Measurements from ENCODE around the gene KRTAP10-3. TPM values are rescaled to one million over a fixed set of nuclear protein-coding genes. Genes with fewer than 3 reads are reported as not detected.

KRTAP10-3 gene
- total and polyA plus RNA-seq, 9 of the 15 experiments (the other 6 are each of a cell fraction or from before 2014, with no cell fraction given), result not detected

DNA sequence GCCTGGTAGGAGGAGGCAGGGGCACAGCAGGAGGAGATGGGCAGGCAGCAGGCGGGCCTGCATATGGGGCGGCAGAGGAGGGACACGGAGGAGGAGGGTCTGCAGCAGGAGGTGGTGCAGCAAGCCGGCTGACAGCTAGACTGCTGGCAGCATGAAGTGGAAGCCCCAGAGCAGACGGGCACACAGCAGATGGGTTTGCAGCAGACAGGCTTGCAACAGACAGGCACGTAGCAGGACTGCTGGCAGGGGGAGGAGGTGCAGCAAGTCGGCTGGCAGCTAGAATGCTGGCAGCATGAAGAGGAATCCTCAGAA is 21.2 kb upstream of the KRTAP10-3 start (continued):
- TF ChIP-seq GTF2F1 (IDR thresholded peaks at IDR 0.05; ENCODE audit: low read depth, low read length), result no peak
- TF ChIP-seq, protein P1, sequence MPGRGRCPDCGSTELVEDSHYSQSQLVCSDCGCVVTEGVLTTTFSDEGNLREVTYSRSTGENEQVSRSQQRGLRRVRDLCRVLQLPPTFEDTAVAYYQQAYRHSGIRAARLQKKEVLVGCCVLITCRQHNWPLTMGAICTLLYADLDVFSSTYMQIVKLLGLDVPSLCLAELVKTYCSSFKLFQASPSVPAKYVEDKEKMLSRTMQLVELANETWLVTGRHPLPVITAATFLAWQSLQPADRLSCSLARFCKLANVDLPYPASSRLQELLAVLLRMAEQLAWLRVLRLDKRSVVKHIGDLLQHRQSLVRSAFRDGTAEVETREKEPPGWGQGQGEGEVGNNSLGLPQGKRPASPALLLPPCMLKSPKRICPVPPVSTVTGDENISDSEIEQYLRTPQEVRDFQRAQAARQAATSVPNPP (IDR thresholded peaks at IDR 0.05; ENCODE audit: borderline replicate concordance, insufficient read depth, insufficient read length), result no peak
- no peak for TF ChIP-seq HNRNPH1 (optimal IDR thresholded peaks at IDR 0.05; ENCODE audit: low read depth, low read length)
- TF ChIP-seq NCOR1 (IDR thresholded peaks at IDR 0.05), result no peak
- no peak for TF ChIP-seq SP1 (CRISPR knock-in tag; IDR thresholded peaks at IDR 0.05)
- TF ChIP-seq, protein P2, sequence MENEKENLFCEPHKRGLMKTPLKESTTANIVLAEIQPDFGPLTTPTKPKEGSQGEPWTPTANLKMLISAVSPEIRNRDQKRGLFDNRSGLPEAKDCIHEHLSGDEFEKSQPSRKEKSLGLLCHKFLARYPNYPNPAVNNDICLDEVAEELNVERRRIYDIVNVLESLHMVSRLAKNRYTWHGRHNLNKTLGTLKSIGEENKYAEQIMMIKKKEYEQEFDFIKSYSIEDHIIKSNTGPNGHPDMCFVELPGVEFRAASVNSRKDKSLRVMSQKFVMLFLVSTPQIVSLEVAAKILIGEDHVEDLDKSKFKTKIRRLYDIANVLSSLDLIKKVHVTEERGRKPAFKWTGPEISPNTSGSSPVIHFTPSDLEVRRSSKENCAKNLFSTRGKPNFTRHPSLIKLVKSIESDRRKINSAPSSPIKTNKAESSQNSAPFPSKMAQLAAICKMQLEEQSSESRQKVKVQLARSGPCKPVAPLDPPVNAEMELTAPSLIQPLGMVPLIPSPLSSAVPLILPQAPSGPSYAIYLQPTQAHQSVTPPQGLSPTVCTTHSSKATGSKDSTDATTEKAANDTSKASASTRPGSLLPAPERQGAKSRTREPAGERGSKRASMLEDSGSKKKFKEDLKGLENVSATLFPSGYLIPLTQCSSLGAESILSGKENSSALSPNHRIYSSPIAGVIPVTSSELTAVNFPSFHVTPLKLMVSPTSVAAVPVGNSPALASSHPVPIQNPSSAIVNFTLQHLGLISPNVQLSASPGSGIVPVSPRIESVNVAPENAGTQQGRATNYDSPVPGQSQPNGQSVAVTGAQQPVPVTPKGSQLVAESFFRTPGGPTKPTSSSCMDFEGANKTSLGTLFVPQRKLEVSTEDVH (IDR thresholded peaks at IDR 0.05; ENCODE audit: low read depth, partially characterized antibody), result no peak
- TF ChIP-seq HDAC6 (IDR thresholded peaks at IDR 0.05; ENCODE audit: low read depth, low read length), result no peak
- TF ChIP-seq NCOA4 (IDR thresholded peaks at IDR 0.05; ENCODE audit: partially characterized antibody), result no peak
- TF ChIP-seq, protein P3, sequence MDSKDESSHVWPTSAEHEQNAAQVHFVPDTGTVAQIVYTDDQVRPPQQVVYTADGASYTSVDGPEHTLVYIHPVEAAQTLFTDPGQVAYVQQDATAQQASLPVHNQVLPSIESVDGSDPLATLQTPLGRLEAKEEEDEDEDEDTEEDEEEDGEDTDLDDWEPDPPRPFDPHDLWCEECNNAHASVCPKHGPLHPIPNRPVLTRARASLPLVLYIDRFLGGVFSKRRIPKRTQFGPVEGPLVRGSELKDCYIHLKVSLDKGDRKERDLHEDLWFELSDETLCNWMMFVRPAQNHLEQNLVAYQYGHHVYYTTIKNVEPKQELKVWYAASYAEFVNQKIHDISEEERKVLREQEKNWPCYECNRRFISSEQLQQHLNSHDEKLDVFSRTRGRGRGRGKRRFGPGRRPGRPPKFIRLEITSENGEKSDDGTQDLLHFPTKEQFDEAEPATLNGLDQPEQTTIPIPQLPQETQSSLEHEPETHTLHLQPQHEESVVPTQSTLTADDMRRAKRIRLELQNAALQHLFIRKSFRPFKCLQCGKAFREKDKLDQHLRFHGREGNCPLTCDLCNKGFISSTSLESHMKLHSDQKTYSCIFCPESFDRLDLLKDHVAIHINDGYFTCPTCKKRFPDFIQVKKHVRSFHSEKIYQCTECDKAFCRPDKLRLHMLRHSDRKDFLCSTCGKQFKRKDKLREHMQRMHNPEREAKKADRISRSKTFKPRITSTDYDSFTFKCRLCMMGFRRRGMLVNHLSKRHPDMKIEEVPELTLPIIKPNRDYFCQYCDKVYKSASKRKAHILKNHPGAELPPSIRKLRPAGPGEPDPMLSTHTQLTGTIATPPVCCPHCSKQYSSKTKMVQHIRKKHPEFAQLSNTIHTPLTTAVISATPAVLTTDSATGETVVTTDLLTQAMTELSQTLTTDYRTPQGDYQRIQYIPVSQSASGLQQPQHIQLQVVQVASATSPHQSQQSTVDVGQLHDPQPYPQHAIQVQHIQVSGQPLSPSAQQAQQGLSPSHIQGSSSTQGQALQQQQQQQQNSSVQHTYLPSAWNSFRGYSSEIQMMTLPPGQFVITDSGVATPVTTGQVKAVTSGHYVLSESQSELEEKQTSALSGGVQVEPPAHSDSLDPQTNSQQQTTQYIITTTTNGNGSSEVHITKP (IDR thresholded peaks at IDR 0.05; ENCODE audit: partially characterized antibody), result no peak
